Mesothelial cell of epicardium (in vitro differentiated cells): ENCODE results near the gene CARS1. TPM values are rescaled to one million over a fixed set of nuclear protein-coding genes. Genes with fewer than 3 reads are reported as not detected.

Source experiments
- DNase-seq, 2 experiments: peaks; one replicate each; pipeline ENCODE4 v3.0.0; 2021; ENCODE audit warnings: low spot score in 2 of 2; ENCODE audit not compliant: unreplicated experiment in 2 of 2
- H3K27ac Mint-ChIP-seq: 2 replicates; pipeline ENCODE4 v1.8.0; 2021; ENCODE audit warnings: mixed read lengths
- H3K27me3 Mint-ChIP-seq: 2 replicates; pipeline ENCODE4 v1.8.0; 2021; ENCODE audit warnings: low read depth, mixed read lengths
- H3K36me3 Mint-ChIP-seq: 2 replicates; pipeline ENCODE4 v1.8.0; 2021; ENCODE audit warnings: mixed read lengths
- H3K4me1 Mint-ChIP-seq: 2 replicates; pipeline ENCODE4 v1.8.0; 2021; ENCODE audit warnings: mixed read lengths
- H3K4me3 Mint-ChIP-seq: 2 replicates; pipeline ENCODE4 v1.8.0; 2021; ENCODE audit warnings: mild to moderate bottlenecking, moderate library complexity, mixed read lengths
- H3K9me3 Mint-ChIP-seq: 2 replicates; pipeline ENCODE4 v1.8.0; 2021; ENCODE audit warnings: mixed read lengths
- CTCF ChIP-seq: fragments of 200-600 bp; sonication (generic); IDR thresholded peaks from one replicate; pipeline ENCODE4 v1.5.0; 2021; ENCODE audit warnings: antibody characterized with exemption; ENCODE audit not compliant: unreplicated experiment
- total RNA-seq: library from RNA; stranded (reverse); gene quantifications from 3 replicates; pipeline ENCODE4 v1.2.1, GENCODE V29; 2021

CARS1 gene
- total RNA-seq, 1 donor from 2014 or later, result 32.7 TPM

DNA sequence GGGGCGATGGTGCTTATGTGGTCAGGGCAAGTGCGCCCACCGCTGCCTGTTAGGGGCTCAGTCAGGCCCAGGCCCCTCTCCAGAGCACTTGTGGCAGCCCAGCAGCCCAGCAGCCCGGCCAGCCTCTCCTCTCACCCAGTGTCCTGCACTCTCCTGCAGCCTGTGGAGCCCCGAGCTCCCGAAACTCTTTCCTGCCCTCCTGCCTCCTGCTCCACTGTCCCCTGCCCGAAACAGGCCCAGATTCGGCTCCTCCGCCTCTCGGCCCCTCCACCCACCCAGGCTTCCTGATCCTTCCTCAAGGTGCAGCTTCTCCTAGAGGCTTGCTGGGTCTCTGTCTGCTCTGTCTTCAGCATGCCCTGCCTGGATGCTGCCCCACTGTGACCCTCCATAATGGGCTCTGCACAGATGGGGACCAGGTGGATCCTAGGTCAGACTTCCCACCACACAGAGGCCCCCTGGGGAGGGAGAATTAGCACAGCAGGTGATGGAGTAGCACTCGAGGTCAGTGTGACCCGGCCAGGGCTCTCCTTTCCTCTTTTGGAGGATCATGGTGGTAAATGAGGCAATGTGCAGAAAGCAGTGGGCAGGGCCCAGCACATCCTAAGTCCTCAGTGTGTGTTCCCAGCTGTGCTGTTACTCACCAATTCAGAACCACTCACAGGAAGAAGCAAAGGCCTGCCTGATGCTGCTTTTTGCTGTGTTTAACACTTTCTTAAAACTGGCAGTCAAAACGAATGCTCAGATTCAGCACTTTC, 46.5 kb downstream of the CARS1 start:
- no peaks in the 10 kb centered on the region for H3K9me3 Mint-ChIP-seq
- peaks cover 16% of the 10 kb centered on the region for H3K36me3 Mint-ChIP-seq
- H3K27ac Mint-ChIP-seq, result no peak overlapping the region
- TF ChIP-seq CTCF, result no peak
- DNase-seq, result no peak
- H3K27me3 Mint-ChIP-seq, result no peaks in the 10 kb centered on the region
- H3K4me3 Mint-ChIP-seq, result no peak overlapping the region
- H3K4me1 Mint-ChIP-seq, result no peaks in the 10 kb centered on the region

DNA sequence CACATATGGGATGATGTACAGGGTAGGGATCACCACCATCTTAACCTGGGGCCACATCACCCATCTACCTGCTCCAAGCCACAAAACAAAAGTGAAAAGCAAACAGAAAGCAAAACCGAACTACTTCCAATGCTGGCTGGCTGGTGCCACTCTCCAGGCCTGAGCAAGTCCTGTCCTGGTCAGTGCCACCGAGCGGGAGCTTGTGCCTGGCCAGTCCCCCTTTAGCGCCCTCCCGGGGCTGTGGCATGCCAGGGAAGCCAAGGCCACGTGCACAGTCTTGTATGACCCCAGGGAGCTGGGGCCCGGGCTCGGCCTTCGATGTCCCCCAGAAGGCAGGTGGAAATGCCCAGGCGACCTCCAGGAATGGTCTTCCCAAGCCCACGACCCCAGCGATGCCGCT, 47.2 kb downstream of the CARS1 start:
- no peak overlapping the region for H3K27ac Mint-ChIP-seq
- no peaks in the 10 kb centered on the region for H3K27me3 Mint-ChIP-seq
- no peak for DNase-seq
- no peaks in the 10 kb centered on the region for H3K9me3 Mint-ChIP-seq
- no peak for TF ChIP-seq CTCF
- no peaks in the 10 kb centered on the region for H3K4me1 Mint-ChIP-seq
- no peak overlapping the region for H3K4me3 Mint-ChIP-seq
- peaks cover 16% of the 10 kb centered on the region for H3K36me3 Mint-ChIP-seq

DNA sequence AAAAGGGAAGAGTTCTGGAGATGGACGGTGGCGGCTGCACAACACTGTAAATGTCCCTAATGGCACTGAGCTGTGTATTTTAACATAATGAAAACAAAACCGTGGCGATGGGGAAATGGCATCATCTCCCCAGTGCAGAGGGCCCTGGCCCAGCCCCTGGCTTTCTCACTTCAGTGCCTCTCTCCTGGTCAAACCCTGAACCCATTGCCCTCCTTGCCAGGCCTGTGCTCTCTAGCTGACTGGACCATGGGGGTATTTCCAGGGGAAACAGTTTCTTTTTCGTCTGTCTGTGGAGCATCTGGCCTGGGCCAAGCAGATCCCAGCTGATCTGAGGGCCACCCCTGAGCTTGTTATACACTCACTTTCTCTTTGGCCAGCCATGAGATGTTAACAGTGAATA, 47.7 kb downstream of the CARS1 start:
- no peak for DNase-seq
- Mint-ChIP-seq H3K27me3 (no peaks in the 10 kb centered on the region), H3K36me3 (peaks cover 16% of the 10 kb centered on the region), H3K9me3 (no peaks in the 10 kb centered on the region), H3K4me3 (no peak overlapping the region), H3K4me1 (no peaks in the 10 kb centered on the region), H3K27ac (no peak overlapping the region)
- no peak for TF ChIP-seq CTCF

- no peak for DNase-seq
- no peak overlapping the region for H3K4me3 Mint-ChIP-seq
- peaks cover 14% of the 10 kb centered on the region for H3K36me3 Mint-ChIP-seq
- H3K27ac Mint-ChIP-seq, result no peak overlapping the region
- no peaks in the 10 kb centered on the region for H3K4me1 Mint-ChIP-seq
- H3K9me3 Mint-ChIP-seq, result no peaks in the 10 kb centered on the region
- no peaks in the 10 kb centered on the region for H3K27me3 Mint-ChIP-seq
- TF ChIP-seq CTCF, result no peak
Measured at GRCh38 chr11:3008746-3009336, 48.4 kb downstream of the CARS1 start.

- no peaks in the 10 kb centered on the region for H3K4me1 Mint-ChIP-seq
- H3K27me3 Mint-ChIP-seq, result no peaks in the 10 kb centered on the region
Measured at GRCh38 chr11:3007404-3008010, 49.7 kb downstream of the CARS1 start.

More at GRCh38 chr11:3007404-3008010, 49.7 kb downstream of the CARS1 start:
- peaks cover 15% of the 10 kb centered on the region for H3K36me3 Mint-ChIP-seq
- no peak for TF ChIP-seq CTCF
- DNase-seq, result no peak
- H3K9me3 Mint-ChIP-seq, result no peaks in the 10 kb centered on the region
- no peak overlapping the region for H3K27ac Mint-ChIP-seq
- H3K4me3 Mint-ChIP-seq, result no peak overlapping the region
